LNCAP (cell line): ENCODE data around the gene TLE1.

Experiments used
- TF ChIP-seq, protein P1 (sequence below): fragments of 450-650 bp; IDR thresholded peaks from 2 replicates; pipeline ENCODE4 v1.5.1; 2017; ENCODE audit warnings: mild to moderate bottlenecking

The TLE1 gene

DNA sequence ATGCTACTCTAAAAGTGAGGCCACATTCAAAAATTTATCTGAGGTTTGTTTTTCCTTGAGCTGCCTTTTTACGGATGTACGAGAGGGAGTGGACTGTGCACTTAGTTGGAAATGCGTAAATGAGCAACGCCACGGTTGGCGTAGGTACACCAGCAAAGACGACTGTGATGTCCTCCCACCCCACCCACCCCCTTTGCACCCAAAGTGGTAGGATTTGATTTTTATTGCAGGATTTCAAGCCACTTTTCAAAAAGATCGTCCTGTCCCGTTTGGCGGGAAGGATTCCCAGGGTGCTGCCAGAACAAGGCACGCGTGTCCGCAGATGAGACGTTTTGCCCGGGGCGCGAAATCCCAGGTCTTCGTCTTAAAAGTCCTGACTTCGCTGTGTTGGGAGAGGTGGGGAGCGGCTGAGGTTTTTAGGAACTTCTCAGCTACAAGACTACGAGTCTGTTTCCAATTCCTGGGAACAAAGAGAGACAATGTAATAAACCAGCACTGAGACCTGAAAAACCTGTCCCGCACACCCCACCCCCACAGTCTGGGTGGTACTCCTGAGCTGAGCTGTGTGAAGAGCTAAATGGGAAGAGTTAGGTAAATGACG lies 1.0 kb upstream of the TLE1 start:
- TF ChIP-seq, protein P1, sequence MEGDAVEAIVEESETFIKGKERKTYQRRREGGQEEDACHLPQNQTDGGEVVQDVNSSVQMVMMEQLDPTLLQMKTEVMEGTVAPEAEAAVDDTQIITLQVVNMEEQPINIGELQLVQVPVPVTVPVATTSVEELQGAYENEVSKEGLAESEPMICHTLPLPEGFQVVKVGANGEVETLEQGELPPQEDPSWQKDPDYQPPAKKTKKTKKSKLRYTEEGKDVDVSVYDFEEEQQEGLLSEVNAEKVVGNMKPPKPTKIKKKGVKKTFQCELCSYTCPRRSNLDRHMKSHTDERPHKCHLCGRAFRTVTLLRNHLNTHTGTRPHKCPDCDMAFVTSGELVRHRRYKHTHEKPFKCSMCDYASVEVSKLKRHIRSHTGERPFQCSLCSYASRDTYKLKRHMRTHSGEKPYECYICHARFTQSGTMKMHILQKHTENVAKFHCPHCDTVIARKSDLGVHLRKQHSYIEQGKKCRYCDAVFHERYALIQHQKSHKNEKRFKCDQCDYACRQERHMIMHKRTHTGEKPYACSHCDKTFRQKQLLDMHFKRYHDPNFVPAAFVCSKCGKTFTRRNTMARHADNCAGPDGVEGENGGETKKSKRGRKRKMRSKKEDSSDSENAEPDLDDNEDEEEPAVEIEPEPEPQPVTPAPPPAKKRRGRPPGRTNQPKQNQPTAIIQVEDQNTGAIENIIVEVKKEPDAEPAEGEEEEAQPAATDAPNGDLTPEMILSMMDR = no peak

DNA sequence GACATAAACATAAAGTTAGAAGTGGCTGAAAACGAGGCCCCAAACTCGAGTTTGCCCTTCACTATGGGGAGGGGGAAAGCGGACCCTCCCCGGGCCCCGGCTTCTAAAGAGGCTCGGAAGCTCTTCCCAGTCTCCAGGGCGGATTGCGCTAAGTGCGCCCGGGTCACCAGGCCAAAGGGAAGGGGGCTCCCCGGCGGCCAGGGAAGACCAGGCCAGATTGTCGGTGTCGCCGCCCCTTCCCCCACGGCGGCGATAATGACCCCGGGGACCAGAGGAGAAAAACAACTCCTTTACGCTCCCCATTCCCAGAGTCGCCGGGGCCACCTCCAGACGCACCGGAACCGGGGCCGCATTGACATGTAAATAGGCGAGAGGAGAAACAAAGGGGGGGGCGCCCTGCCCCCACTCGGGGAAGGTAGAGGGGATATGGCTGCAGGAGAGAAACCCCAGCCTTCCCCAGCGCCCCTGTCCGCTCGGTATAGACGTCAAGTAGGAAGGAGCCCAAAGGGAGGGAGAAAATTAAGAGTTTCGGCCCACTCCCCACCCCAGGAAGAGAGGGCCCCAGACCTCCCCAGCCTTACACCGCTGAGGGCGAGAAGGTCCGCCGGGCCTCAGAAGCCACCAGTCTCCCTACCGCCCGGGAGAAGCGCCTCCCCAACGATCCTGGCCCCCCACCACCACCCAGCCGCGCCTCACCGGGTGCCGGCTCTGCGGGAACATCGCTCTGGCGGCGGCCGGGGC lies 1.7 kb downstream of the TLE1 start:
- TF ChIP-seq, protein P1 = no peak

DNA sequence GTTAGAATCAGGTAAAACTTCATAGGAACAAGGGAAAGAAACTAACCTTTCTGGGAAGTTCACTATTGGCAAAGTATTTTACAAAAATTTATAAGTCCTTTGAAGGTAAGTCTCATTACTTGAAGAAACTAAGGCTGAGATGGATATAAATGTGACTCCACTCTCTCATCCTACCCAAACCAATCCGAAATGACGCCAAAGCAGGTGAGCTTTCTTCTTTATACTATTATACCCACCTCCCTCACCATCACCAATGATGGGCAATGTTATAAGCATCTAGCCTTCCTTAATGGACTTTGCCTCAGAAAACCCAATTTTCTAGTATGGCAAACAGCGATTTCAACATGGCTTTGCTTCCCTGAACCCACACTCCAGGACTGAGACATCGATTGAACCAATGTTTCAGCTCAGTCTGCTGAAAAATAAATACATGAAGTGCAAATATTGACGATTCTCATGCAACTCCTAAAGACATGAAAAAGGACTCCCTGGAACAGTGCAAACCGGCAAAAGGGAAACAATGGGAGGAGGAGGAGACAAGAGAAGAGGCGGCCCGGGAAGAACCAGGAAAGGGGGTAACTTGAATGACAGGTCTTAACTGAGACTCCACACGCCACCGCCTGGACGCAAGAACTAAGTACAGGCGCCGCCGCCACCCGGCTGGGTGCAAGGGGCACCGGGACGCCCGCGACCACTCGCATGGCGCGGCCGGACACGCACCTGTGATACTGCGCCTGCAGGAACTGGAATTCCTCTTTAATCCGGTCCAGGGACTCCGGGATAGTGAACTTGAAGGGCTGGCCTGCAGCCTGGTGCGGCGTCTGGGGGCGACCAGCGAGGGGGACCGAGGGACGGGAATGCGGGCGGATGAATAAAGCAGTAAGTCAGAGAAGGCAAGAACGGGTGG lies 2.5 kb downstream of the TLE1 start:
- TF ChIP-seq, protein P1 = peak; percentile 80

DNA sequence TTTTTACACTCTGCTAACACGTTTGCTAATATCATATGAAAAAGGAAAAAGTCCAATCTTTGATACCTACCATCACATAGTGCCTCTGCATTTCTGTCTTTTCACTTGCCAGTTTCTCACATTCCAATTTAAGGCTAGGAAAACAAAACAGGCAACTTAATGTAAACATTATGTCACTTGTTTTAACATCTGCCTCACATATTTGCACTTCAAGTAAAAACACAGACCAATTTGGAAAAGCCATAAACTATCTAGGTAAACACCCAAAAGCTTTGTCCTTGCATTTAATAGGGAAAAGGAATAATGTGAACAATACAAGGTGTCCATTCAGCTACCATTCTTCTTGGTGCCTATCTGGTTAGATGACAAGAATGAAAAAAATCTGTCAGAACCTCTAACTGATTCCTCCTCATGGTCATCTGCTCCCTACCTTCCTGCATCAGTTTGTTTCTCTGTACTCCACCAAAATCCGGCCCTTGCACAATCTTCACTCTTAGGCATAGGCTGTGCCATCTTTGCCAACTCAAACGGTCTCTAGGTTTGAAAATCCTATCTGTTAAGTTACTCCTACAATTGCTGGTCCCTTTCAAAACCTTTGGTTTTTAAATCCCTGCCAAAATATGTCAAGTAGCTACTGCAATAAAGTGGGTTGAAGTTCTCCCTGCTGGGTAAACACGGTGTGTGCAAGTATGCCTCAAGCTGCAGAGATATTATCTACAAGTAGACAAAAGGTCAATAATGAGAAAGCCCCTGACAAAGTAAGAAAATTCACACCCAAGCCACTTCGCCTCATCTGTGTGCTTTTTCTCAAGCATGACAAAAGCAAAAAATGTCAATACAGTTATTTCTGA lies 3.4 kb downstream of the TLE1 start:
- TF ChIP-seq, protein P1 = no peak

DNA sequence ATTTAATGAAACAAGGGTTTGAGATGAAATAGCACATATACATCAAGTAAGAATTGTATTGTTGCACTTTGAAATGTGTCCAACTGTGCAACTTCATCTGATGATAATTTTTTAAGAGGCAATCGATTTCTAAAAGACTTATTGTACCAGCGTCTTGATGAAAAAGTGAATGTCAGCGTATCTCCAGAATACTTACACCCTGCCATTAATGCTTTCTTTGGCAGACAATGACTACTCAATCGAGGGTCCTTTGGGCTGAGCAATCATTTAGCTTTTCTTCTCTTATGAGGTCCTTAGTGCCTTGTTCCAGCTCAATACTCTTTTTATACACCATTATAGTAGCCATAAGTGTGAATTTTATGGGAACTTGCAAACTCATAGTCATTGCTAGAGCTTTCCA lies 4.7 kb downstream of the TLE1 start:
- TF ChIP-seq, protein P1 = no peak

DNA sequence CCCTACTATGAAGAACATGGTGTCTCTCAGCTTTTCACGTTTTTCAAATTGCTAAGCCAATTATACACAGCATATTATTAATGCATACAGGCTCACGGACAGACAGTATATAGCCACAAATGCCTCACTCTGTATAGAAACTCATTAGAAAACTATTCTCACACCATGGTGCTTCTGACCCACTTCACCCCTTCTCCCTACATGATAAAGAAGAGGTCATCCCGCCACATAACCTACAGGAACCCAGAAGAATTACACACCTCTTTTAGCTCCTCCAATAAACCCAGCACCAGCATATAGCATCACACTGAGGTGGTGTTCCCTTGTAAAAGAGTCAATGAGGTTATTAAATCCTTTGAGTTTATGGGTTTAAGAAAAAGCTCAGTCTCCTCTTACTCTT lies 5.6 kb downstream of the TLE1 start:
- TF ChIP-seq, protein P1 = no peak

DNA sequence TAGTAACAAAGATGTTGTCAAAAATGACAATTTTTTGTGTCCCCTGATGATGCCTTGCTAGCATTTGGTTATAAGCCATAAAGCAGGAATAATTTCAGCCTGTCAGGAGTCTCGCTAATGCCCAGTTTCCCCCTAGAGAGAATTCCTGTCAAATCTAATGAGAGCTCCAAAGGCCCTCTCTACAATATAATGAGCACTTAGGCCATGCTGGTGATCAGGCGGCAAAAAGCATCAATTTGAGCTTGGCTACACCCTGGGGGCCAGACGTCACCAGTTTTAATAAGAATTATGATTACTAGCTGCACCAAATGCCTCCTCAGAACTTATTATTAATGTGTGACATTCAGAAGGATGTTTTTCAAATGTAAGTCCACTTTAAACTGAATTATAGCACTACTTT lies 6.1 kb downstream of the TLE1 start:
- TF ChIP-seq, protein P1 = no peak
